Measurements from ENCODE around the gene TSKS. TPM values are rescaled to one million over a fixed set of nuclear protein-coding genes. Genes with fewer than 3 reads are reported as not detected.
A peak's percentile ranks its signal among the peaks of the same experiment; 100 is the strongest.

The TSKS gene
- total RNA-seq, 4 donors from 2014 or later, result 0.57 TPM; not detected in 3

GRCh38 chr19:49772850-49773432 lies 9.8 kb upstream of the TSKS start:
- WGBS, result 87% methylated on average over 10 of the region's 10 CpGs
- H3K27me3 ChIP-seq, result no peaks in the 10 kb centered on the region
- H3K27ac ChIP-seq (replicated peaks in 1 of 4), result no peak overlapping the region
- no peak overlapping the region for H3K4me3 ChIP-seq
- peaks cover 18 to 42% (median 23%) of the 10 kb centered on the region in 4 donors for H3K4me1 ChIP-seq
- no peaks in the 10 kb centered on the region for H3K9me3 ChIP-seq
- intact Hi-C loops (cut with DNase I), result no loop called here
- peaks cover 0 to 21% (median 14%) of the 10 kb centered on the region in 4 donors for H3K36me3 ChIP-seq
- TF ChIP-seq POLR2AphosphoS5 (IDR thresholded peaks at IDR 0.05) (no peak), POLR2A (IDR thresholded peaks at IDR 0.05; ENCODE audit: low read depth) (no peak), CTCF (IDR thresholded peaks at IDR 0.05) (no peak), EP300 (IDR thresholded peaks at IDR 0.05) (no peak)
- DNase-seq (ENCODE audit: extremely low spot score), result no peak

DNA sequence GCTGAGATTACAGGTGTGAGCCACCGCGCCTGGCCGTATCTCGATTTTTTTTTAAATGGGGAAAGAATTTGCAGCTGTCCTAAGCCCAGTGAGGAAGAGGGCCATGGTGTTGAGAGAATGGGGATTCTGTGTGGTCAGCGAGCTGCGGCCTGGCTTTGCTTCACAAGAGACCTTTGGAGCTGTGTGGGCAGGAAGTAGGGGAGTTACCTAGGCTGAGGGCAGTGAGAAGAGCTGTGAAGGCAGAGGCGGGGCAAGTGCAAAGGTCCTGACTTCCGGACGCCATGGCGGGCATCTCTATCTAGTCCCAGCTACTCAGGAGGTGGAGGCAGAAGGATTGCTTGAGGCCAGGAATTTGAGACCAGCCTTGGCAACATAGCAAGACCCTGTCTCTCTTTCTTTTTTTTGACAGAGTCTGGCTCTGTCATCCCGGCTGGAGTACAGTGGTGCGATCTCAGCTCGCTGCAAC lies 8.6 kb upstream of the TSKS start:
- DNase-seq (ENCODE audit: extremely low spot score), result no peak
- intact Hi-C loops (cut with DNase I), result no loop called here
- H3K4me1 ChIP-seq, result peaks cover 23 to 48% (median 29%) of the 10 kb centered on the region in 4 donors
- no peak for TF ChIP-seq POLR2AphosphoS5 (IDR thresholded peaks at IDR 0.05)
- TF ChIP-seq EP300 (IDR thresholded peaks at IDR 0.05), result no peak
- no peak for TF ChIP-seq CTCF (IDR thresholded peaks at IDR 0.05)
- no peak for TF ChIP-seq POLR2A (IDR thresholded peaks at IDR 0.05; ENCODE audit: low read depth)
- no peak overlapping the region for H3K4me3 ChIP-seq
- no peak overlapping the region for H3K27ac ChIP-seq (replicated peaks in 1 of 4)
- no peaks in the 10 kb centered on the region for H3K27me3 ChIP-seq
- 88% methylated on average over 13 of the region's 13 CpGs for WGBS
- peaks cover 0 to 21% (median 14%) of the 10 kb centered on the region in 4 donors for H3K36me3 ChIP-seq
- no peaks in the 10 kb centered on the region for H3K9me3 ChIP-seq

DNA sequence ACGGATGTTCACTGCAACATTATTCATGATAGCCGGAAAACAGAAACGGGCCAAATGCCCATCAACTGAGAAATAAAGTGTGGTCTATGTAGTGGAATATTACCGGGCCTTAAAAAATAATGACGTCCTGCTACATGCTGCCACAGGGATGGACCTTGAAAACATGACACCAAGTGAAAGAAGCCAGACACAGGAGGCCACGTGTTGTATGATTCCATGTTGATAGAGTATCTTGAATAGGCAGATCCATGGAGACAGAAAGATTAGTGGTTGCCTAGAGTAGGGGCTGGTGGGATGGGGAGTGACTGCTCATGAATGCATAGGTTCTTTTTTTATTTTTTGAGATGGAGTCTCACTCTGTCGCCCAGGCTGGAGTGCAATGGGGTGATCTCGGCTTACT lies 7.4 kb upstream of the TSKS start:
- TF ChIP-seq POLR2A (IDR thresholded peaks at IDR 0.05; ENCODE audit: low read depth), result no peak
- no peak for TF ChIP-seq CTCF (IDR thresholded peaks at IDR 0.05)
- no peak for TF ChIP-seq POLR2AphosphoS5 (IDR thresholded peaks at IDR 0.05)
- no peak for TF ChIP-seq EP300 (IDR thresholded peaks at IDR 0.05)
- intact Hi-C loops (cut with DNase I), result no loop called here
- Histone ChIP-seq H3K27me3 (no peaks in the 10 kb centered on the region), H3K4me3 (no peak overlapping the region), H3K27ac (replicated peaks in 1 of 4) (no peak overlapping the region), H3K36me3 (peaks cover 0 to 14% (median 6%) of the 10 kb centered on the region in 4 donors), H3K9me3 (no peaks in the 10 kb centered on the region), H3K4me1 (peaks cover 28 to 54% (median 36%) of the 10 kb centered on the region in 4 donors)
- no peak for DNase-seq (ENCODE audit: extremely low spot score)
- 80% methylated on average over 8 of the region's 8 CpGs for WGBS

DNA sequence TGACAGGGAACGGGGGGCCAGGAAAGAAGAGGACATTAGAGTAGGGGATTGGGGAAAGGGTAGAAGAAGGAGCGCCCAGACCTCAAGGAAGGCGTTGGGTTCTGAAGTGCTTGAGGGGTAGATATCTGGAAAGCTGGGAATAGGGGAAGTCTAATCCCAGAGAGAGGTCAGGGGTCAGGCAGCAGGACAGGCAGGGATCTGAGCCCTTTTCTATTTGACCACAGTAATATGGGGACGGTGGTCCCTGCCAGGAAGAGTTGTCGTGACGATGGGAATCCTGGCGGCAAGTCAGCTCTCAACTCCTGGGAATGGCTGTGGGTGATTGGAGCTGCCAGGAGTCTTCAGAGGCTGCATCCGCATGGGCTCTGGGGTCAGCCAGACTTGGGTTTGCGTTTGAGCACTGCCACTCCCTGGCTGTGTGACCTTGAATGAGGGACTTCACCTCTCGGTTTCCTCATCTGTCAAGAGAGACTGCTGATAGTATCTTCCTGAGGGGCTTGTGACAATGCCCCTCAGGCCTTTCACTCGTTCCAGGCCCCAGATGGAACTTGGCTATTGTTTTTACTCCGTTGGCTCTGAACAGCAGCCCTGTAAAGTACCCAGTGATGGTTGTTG lies 5.0 kb upstream of the TSKS start:
- 63% methylated on average over 11 of the region's 12 CpGs for WGBS
- intact Hi-C loops (cut with DNase I), result loop anchor here (5.0 kb wide), 1 partner anchor 34 kb away; no protein-coding TSS in a partner anchor
- DNase-seq (ENCODE audit: extremely low spot score), result no peak
- peaks cover 0 to 5% (median 0%) of the 10 kb centered on the region in 4 donors for H3K36me3 ChIP-seq
- TF ChIP-seq POLR2A (IDR thresholded peaks at IDR 0.05; ENCODE audit: low read depth) (no peak), EP300 (IDR thresholded peaks at IDR 0.05) (no peak), POLR2AphosphoS5 (IDR thresholded peaks at IDR 0.05) (no peak), CTCF (IDR thresholded peaks at IDR 0.05) (no peak)
- peaks cover 33 to 49% (median 40%) of the 10 kb centered on the region in 4 donors for H3K4me1 ChIP-seq
- no peaks in the 10 kb centered on the region for H3K9me3 ChIP-seq
- H3K27me3 ChIP-seq, result no peaks in the 10 kb centered on the region
- H3K27ac ChIP-seq (replicated peaks in 1 of 4), result peak overlapping the region in 3 of 4 donors; percentile 89 to 93 (median 91)
- peak overlapping the region; percentile 84 to 93 (median 89) for H3K4me3 ChIP-seq
